ENCODE data around the gene SMARCB1.

The SMARCB1 gene

DNA sequence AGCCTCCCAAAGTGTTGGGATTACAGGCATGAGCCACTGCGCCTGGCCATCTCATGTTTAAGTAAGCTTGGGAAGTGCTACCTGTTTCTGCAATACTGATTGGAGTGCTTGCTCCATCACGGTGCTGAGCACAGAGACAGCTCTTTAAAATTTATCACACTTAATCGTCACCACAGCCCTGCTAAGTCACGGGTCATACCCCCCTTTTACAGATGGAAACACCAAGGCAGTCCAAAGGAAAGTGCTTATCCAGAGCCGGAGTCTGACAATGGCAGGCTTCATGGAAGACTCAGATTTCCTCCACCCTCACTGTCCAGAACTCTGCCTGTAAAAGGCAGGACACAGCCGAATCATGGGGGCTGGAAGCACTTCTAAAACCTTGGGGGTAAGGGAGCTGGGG is 26.7 kb upstream of the SMARCB1 start:
- Histone ChIP-seq H3K27ac (ENCODE audit: low read length) (no peak overlapping the region), H3K9me2 (replicated peaks; ENCODE audit: insufficient read depth, low read length) (no peaks in the 10 kb centered on the region), H3K4me3 (ENCODE audit: low read length) (no peak overlapping the region), H3K36me3 (replicated peaks; ENCODE audit: insufficient read depth, low read length) (no peaks in the 10 kb centered on the region), H3K79me2 (ENCODE audit: low read length) (peaks cover 5% of the 10 kb centered on the region), H3K4me1 (ENCODE audit: low read length) (no peaks in the 10 kb centered on the region), H3K9ac (ENCODE audit: low read length) (no peak overlapping the region), H4K20me1 (ENCODE audit: insufficient read depth, low read length) (no peaks in the 10 kb centered on the region), H3K27me3 (replicated peaks; ENCODE audit: insufficient read depth, low read length) (no peaks in the 10 kb centered on the region), H3K4me2 (ENCODE audit: low read depth, low read length) (no peak overlapping the region), H3F3A (ENCODE audit: insufficient read depth, low read length) (no peaks in the 10 kb centered on the region; the same call in none of the 2 replicates), H3K9me3 (replicated peaks; ENCODE audit: insufficient read depth, low read length) (no peaks in the 10 kb centered on the region), H2AFZ (ENCODE audit: low read length) (no peak overlapping the region)
- TF ChIP-seq, protein P1, sequence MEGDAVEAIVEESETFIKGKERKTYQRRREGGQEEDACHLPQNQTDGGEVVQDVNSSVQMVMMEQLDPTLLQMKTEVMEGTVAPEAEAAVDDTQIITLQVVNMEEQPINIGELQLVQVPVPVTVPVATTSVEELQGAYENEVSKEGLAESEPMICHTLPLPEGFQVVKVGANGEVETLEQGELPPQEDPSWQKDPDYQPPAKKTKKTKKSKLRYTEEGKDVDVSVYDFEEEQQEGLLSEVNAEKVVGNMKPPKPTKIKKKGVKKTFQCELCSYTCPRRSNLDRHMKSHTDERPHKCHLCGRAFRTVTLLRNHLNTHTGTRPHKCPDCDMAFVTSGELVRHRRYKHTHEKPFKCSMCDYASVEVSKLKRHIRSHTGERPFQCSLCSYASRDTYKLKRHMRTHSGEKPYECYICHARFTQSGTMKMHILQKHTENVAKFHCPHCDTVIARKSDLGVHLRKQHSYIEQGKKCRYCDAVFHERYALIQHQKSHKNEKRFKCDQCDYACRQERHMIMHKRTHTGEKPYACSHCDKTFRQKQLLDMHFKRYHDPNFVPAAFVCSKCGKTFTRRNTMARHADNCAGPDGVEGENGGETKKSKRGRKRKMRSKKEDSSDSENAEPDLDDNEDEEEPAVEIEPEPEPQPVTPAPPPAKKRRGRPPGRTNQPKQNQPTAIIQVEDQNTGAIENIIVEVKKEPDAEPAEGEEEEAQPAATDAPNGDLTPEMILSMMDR (IDR thresholded peaks at IDR 0.05; ENCODE audit: low read length), result no peak
- no peak for TF ChIP-seq EZH2phosphoT487 (IDR thresholded peaks at IDR 0.05; ENCODE audit: low read length)
- TF ChIP-seq EZH2 (optimal IDR thresholded peaks at IDR 0.05; ENCODE audit: low read depth, low read length), result no peak
- no peak for DNase-seq

DNA sequence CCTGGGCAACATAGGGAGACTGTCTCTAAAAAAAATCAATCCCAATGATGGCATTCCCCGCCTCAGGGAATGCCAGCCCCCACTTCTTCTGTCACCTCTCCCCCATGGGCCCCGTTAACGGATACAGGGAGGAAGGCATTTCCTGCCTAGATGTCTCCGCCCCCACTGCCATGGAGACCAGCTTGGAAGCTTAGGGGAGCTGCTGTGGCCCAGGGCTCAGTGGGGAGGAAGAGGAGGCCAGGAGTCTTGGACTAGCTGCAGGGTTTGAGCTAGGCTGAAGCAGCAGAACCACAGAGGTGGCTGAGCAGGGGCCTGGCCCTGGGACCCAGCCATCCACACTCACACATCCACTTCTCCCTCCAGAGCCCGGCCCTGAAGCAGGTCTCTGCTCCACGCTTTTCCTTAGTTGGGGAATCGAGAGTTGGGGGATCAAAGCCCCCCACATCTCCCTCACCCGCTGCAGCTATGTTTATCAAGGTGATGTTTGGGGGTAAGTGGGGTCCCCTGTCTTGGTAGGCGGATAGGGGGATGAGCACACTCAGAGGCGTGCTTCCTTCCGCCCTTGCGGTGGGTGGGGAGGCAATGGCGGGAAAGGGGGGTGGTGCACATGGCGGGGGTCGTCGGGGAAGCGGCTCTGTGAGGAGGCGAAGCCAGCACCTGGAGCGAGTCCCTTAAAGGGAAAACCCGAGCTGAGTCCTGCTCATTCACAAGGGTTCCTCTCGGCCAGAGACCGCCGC is 23.8 kb upstream of the SMARCB1 start, which contains the start of gene C22orf15:
TSS of gene C22orf15 (plus strand) at position 149 of the 737 bp plus-strand sequence. CDS start at position 466, 317 bp downstream.
- Histone ChIP-seq H3K4me2 (ENCODE audit: low read depth, low read length) (no peak within 1 kb of the TSS), H4K20me1 (ENCODE audit: insufficient read depth, low read length) (peaks cover 6% of the 10 kb centered on the region; the same call in 1 of the 2 replicates), H3K4me1 (ENCODE audit: low read length) (no peaks in the 10 kb centered on the region), H3K4me3 (ENCODE audit: low read length) (no peak within 1 kb of the TSS), H3K9me3 (replicated peaks; ENCODE audit: insufficient read depth, low read length) (no peaks in the 10 kb centered on the region), H3F3A (ENCODE audit: insufficient read depth, low read length) (no peaks in the 10 kb centered on the region; the same call in 1 of the 2 replicates), H3K9me2 (replicated peaks; ENCODE audit: insufficient read depth, low read length) (no peaks in the 10 kb centered on the region), H3K27me3 (replicated peaks; ENCODE audit: insufficient read depth, low read length) (no peaks in the 10 kb centered on the region), H2AFZ (ENCODE audit: low read length) (no peak within 1 kb of the TSS), H3K36me3 (replicated peaks; ENCODE audit: insufficient read depth, low read length) (no peaks in the 10 kb centered on the region), H3K9ac (ENCODE audit: low read length) (no peak within 1 kb of the TSS), H3K27ac (ENCODE audit: low read length) (no peak within 1 kb of the TSS), H3K79me2 (ENCODE audit: low read length) (peaks cover 32% of the 10 kb centered on the region)
- no peak for DNase-seq
- TF ChIP-seq, protein P1 (IDR thresholded peaks at IDR 0.05; ENCODE audit: low read length), result no peak
- no peak for TF ChIP-seq EZH2phosphoT487 (IDR thresholded peaks at IDR 0.05; ENCODE audit: low read length)
- no peak for TF ChIP-seq EZH2 (optimal IDR thresholded peaks at IDR 0.05; ENCODE audit: low read depth, low read length)

DNA sequence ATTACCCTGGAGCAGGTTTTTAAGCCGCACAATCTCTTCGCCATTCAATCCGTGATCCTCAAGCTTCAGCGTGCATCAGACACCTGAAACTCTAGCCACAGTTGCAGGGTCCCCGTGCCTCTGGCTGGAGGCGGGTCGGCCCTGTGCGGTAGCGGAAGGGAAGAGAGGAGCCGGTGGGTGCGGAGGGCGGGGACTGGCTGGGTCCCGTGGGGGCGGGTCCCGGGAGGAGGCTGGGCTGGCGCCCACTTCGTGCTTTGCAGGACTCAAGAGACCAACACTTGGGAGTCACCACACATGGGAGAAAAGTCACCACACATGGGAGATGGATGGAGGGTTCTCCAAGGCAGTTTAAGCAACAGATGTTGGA is 23.2 kb upstream of the SMARCB1 start:
- Histone ChIP-seq H3K9me2 (replicated peaks; ENCODE audit: insufficient read depth, low read length) (no peaks in the 10 kb centered on the region), H3K4me3 (ENCODE audit: low read length) (no peak overlapping the region), H3K4me1 (ENCODE audit: low read length) (no peaks in the 10 kb centered on the region), H3K9me3 (replicated peaks; ENCODE audit: insufficient read depth, low read length) (no peaks in the 10 kb centered on the region), H3F3A (ENCODE audit: insufficient read depth, low read length) (no peaks in the 10 kb centered on the region; the same call in 1 of the 2 replicates), H3K36me3 (replicated peaks; ENCODE audit: insufficient read depth, low read length) (no peaks in the 10 kb centered on the region), H4K20me1 (ENCODE audit: insufficient read depth, low read length) (peaks cover 6% of the 10 kb centered on the region; the same call in 1 of the 2 replicates), H2AFZ (ENCODE audit: low read length) (no peak overlapping the region), H3K9ac (ENCODE audit: low read length) (no peak overlapping the region), H3K4me2 (ENCODE audit: low read depth, low read length) (no peak overlapping the region), H3K27me3 (replicated peaks; ENCODE audit: insufficient read depth, low read length) (no peaks in the 10 kb centered on the region), H3K79me2 (ENCODE audit: low read length) (peaks cover 34% of the 10 kb centered on the region), H3K27ac (ENCODE audit: low read length) (no peak overlapping the region)
- no peak for TF ChIP-seq EZH2phosphoT487 (IDR thresholded peaks at IDR 0.05; ENCODE audit: low read length)
- TF ChIP-seq, protein P1 (IDR thresholded peaks at IDR 0.05; ENCODE audit: low read length), result no peak
- no peak for TF ChIP-seq EZH2 (optimal IDR thresholded peaks at IDR 0.05; ENCODE audit: low read depth, low read length)
- DNase-seq, result no peak
